ENCODE data around the gene MFSD11. TPM values are rescaled to one million over a fixed set of nuclear protein-coding genes. Genes with fewer than 3 reads are reported as not detected.

MFSD11 gene
- polyA plus RNA-seq, 1 donor from 2014 or later = 36.1 TPM

- Histone ChIP-seq H3K4me3 (ENCODE audit: low read length) (no peak overlapping the region), H2AFZ (ENCODE audit: low read depth, low read length) (no peak overlapping the region), H3K9me2 (ENCODE audit: insufficient read depth, low read length) (no peaks in the 10 kb centered on the region), H3K79me2 (replicated peaks; ENCODE audit: insufficient read depth, low read length) (no peaks in the 10 kb centered on the region), H4K20me1 (ENCODE audit: insufficient read depth) (no peaks in the 10 kb centered on the region), H3K27ac (ENCODE audit: low read length) (no peak overlapping the region), H3F3A (ENCODE audit: insufficient read depth, low read length, poor library complexity, severe bottlenecking) (no peaks in the 10 kb centered on the region), H3K36me3 (ENCODE audit: insufficient read depth, low read length) (peaks cover 17% of the 10 kb centered on the region), H3K4me2 (ENCODE audit: low read length) (no peak overlapping the region), H3K9ac (ENCODE audit: low read length) (no peak overlapping the region), H3K27me3 (ENCODE audit: insufficient read depth, low read depth, low read length) (no peaks in the 10 kb centered on the region), H3K9me3 (ENCODE audit: low read length) (no peaks in the 10 kb centered on the region)
- no peak for TF ChIP-seq CTCF (IDR thresholded peaks at IDR 0.05; ENCODE audit: poor library complexity, severe bottlenecking)
Observed at GRCh38 chr17:76747716-76748363, 9.9 kb downstream of the MFSD11 start.

- no peak overlapping the region for H3K27ac ChIP-seq (ENCODE audit: low read length)
- no peak for TF ChIP-seq MXI1 (conservative IDR thresholded peaks at IDR 0.05; ENCODE audit: poor library complexity, severe bottlenecking)
- no peak for TF ChIP-seq EP300 (conservative IDR thresholded peaks at IDR 0.05; ENCODE audit: poor library complexity, severe bottlenecking)
- no peak for TF ChIP-seq EZH2 (IDR thresholded peaks at IDR 0.05; ENCODE audit: borderline replicate concordance, insufficient read depth, low read length, poor library complexity, severe bottlenecking)
- no peak for TF ChIP-seq POLR2AphosphoS5 (IDR thresholded peaks at IDR 0.05)
- no peak for TF ChIP-seq RAD21 (conservative IDR thresholded peaks at IDR 0.05)
- no peak for TF ChIP-seq CTCF (IDR thresholded peaks at IDR 0.05; ENCODE audit: poor library complexity, severe bottlenecking)
- TF ChIP-seq SMC3 (conservative IDR thresholded peaks at IDR 0.05; ENCODE audit: poor library complexity) = no peak
- TF ChIP-seq, protein P1, sequence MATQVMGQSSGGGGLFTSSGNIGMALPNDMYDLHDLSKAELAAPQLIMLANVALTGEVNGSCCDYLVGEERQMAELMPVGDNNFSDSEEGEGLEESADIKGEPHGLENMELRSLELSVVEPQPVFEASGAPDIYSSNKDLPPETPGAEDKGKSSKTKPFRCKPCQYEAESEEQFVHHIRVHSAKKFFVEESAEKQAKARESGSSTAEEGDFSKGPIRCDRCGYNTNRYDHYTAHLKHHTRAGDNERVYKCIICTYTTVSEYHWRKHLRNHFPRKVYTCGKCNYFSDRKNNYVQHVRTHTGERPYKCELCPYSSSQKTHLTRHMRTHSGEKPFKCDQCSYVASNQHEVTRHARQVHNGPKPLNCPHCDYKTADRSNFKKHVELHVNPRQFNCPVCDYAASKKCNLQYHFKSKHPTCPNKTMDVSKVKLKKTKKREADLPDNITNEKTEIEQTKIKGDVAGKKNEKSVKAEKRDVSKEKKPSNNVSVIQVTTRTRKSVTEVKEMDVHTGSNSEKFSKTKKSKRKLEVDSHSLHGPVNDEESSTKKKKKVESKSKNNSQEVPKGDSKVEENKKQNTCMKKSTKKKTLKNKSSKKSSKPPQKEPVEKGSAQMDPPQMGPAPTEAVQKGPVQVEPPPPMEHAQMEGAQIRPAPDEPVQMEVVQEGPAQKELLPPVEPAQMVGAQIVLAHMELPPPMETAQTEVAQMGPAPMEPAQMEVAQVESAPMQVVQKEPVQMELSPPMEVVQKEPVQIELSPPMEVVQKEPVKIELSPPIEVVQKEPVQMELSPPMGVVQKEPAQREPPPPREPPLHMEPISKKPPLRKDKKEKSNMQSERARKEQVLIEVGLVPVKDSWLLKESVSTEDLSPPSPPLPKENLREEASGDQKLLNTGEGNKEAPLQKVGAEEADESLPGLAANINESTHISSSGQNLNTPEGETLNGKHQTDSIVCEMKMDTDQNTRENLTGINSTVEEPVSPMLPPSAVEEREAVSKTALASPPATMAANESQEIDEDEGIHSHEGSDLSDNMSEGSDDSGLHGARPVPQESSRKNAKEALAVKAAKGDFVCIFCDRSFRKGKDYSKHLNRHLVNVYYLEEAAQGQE (IDR thresholded peaks at IDR 0.05; ENCODE audit: borderline replicate concordance) = no peak
- TF ChIP-seq TAF1 (IDR thresholded peaks at IDR 0.05; ENCODE audit: low read depth) = no peak
Observed at GRCh38 chr17:76748657-76749056, 10.7 kb downstream of the MFSD11 start.

More at GRCh38 chr17:76748657-76749056, 10.7 kb downstream of the MFSD11 start:
- H3K4me3 ChIP-seq (ENCODE audit: low read length) = no peak overlapping the region
- H3K9me2 ChIP-seq (ENCODE audit: insufficient read depth, low read length) = no peaks in the 10 kb centered on the region
- no peak overlapping the region for H2AFZ ChIP-seq (ENCODE audit: low read depth, low read length)
- no peaks in the 10 kb centered on the region for H3K79me2 ChIP-seq (replicated peaks; ENCODE audit: insufficient read depth, low read length)
- H3F3A ChIP-seq (ENCODE audit: insufficient read depth, low read length, poor library complexity, severe bottlenecking) = no peaks in the 10 kb centered on the region
- no peaks in the 10 kb centered on the region for H3K9me3 ChIP-seq (ENCODE audit: low read length)
- H3K36me3 ChIP-seq (ENCODE audit: insufficient read depth, low read length) = peaks cover 16% of the 10 kb centered on the region
- H3K4me2 ChIP-seq (ENCODE audit: low read length) = no peak overlapping the region
- no peaks in the 10 kb centered on the region for H4K20me1 ChIP-seq (ENCODE audit: insufficient read depth)
- no peak overlapping the region for H3K9ac ChIP-seq (ENCODE audit: low read length)
- no peaks in the 10 kb centered on the region for H3K27me3 ChIP-seq (ENCODE audit: insufficient read depth, low read depth, low read length)

Data from neural cell (in vitro differentiated cells).